K562 (cell line): ENCODE results near the gene PSMB7. TPM values are rescaled to one million over a fixed set of nuclear protein-coding genes. Genes with fewer than 3 reads are reported as not detected.

Experiments
- ATAC-seq: fragments of 200-7000 bp; cut with Tn5 transposase; 3 replicates; pipeline ENCODE4 v1.9.1; 2020; ENCODE audit warnings: moderate library complexity
- BruUV-seq: library from RNA; stranded (reverse); fragments of 400-500 nt; replicated peaks from 2 replicates; lab custom pipeline; 2021; lab: Mats Ljungman, UMichigan
- CTCF ChIA-PET: fragments of 300-600 bp; formaldehyde crosslinking; extraction: SDS; loops from one replicate; lab custom pipeline; 2021; ENCODE audit warnings: low intra/inter-chr PET ratio; lab: Yijun Ruan, JAX
- POLR2A ChIA-PET: fragments of 300-600, 350-650 bp; sonication (Branson Sonifier 250); formaldehyde crosslinking; extraction: SDS; loops from one replicate; lab custom pipeline; 2021; ENCODE audit warnings: antibody characterized with exemption, inconsistent platforms; lab: Yijun Ruan, JAX
- DNase-seq, 4 experiments: peaks; one replicate each; pipeline versions ENCODE4 v3.0.0 to v3.0.0-alpha.2; 2011 to 2018; ENCODE audit warnings: low spot score in 3 of 4, mixed read lengths in 3 of 4; ENCODE audit errors: extremely low read depth in 1 of 4
- FAIRE-seq: peaks from 2 replicates; lab custom pipeline; 2011; peaks lifted over from hg19 to GRCh38; lab: Jason Lieb, UNC
- H2AFZ ChIP-seq: 2 replicates; pipeline ENCODE4 v1.6.0; 2011; ENCODE audit warnings: low read depth, low read length, control low read depth, inconsistent platforms
- H3K27ac ChIP-seq: fragments of 200-600 bp; 3 replicates; pipeline ENCODE4 v1.8.0; 2011; ENCODE audit warnings: low read depth, mild to moderate bottlenecking, control low read depth, inconsistent platforms, low read length, moderate library complexity, mixed read lengths; ENCODE audit errors: extremely low read depth
- H3K27me3 ChIP-seq, 2 experiments: fragments of 300-600 bp in 1 of 2; 2 replicates in 1 of 2; 3 replicates in 1 of 2; pipeline versions ENCODE4 v1.6.0 to v1.8.0; 2011; ENCODE audit warnings: inconsistent platforms in 2 of 2, low read length in 2 of 2, mild to moderate bottlenecking in 1 of 2, mixed read lengths in 1 of 2, moderate library complexity in 1 of 2; ENCODE audit not compliant: control insufficient read depth in 2 of 2, insufficient read depth in 2 of 2
- H3K36me3 ChIP-seq: fragments of 300-600 bp; 3 replicates; pipeline ENCODE4 v1.8.0; 2011; ENCODE audit warnings: mild to moderate bottlenecking, low read length, inconsistent platforms; ENCODE audit not compliant: control insufficient read depth, insufficient read depth
- H3K4me1 ChIP-seq, 2 experiments: fragments of 200-600 bp in 1 of 2; replicated peaks in 1 of 2; 2 replicates in 1 of 2; 3 replicates in 1 of 2; pipeline versions ENCODE4 v1.5.1 to v1.8.0; 2011; ENCODE audit warnings: inconsistent platforms in 2 of 2, low read length in 2 of 2, mild to moderate bottlenecking in 1 of 2, mixed read lengths in 1 of 2, moderate library complexity in 1 of 2; ENCODE audit not compliant: control insufficient read depth in 2 of 2, insufficient read depth in 2 of 2
- H3K4me2 ChIP-seq: 2 replicates; pipeline ENCODE4 v1.6.1; 2011; ENCODE audit warnings: low read length, control low read depth, inconsistent platforms, mixed read lengths; ENCODE audit not compliant: insufficient read depth
- H3K4me3 ChIP-seq: fragments of 200-600 bp; sonication (generic), shearing (Covaris generic); 2 replicates; pipeline ENCODE4 v1.5.1; 2016; ENCODE audit warnings: control low read depth, inconsistent platforms
- H3K79me2 ChIP-seq: fragments of 200-600 bp; 3 replicates; pipeline ENCODE4 v1.8.0; 2011; ENCODE audit warnings: low read length, inconsistent platforms; ENCODE audit not compliant: control insufficient read depth, insufficient read depth
- H3K9ac ChIP-seq, 2 experiments: 2 replicates each; pipeline versions ENCODE4 v1.6.0 to v1.6.1; 2011; ENCODE audit warnings: low read depth in 2 of 2, low read length in 2 of 2, control low read depth in 1 of 2, inconsistent platforms in 1 of 2, mild to moderate bottlenecking in 1 of 2, mixed read lengths in 1 of 2; ENCODE audit not compliant: insufficient read depth in 1 of 2
- H3K9me1 ChIP-seq: one replicate; pipeline ENCODE4 v1.6.0; 2011; ENCODE audit warnings: inconsistent platforms, mild to moderate bottlenecking, low read length, moderate library complexity; ENCODE audit not compliant: control insufficient read depth, insufficient read depth
- H3K9me3 ChIP-seq: replicated peaks from 2 replicates; pipeline ENCODE4 v1.5.1; 2011; ENCODE audit warnings: low read depth, low read length, inconsistent platforms; ENCODE audit not compliant: control insufficient read depth, insufficient read depth
- H4K20me1 ChIP-seq: replicated peaks from 2 replicates; pipeline ENCODE4 v1.6.1; 2011; ENCODE audit warnings: low read length, inconsistent platforms, mixed read lengths; ENCODE audit not compliant: control insufficient read depth, insufficient read depth
- CAMTA2 ChIP-seq: fragments of 250-450 bp; sonication (Bioruptor Pico); conservative IDR thresholded peaks from 2 replicates; pipeline ENCODE4 v1.5.1; 2022
- DACH1 ChIP-seq: fragments of 450-650 bp; IDR thresholded peaks from 2 replicates; pipeline ENCODE4 v1.6.1; 2018; ENCODE audit not compliant: partially characterized antibody
- E2F6 ChIP-seq, 2 experiments: IDR thresholded peaks; 2 replicates each; pipeline ENCODE4 v1.6.1; 2011; ENCODE audit warnings: borderline replicate concordance in 1 of 2, control low read depth in 1 of 2, low read depth in 1 of 2, low read length in 1 of 2, mild to moderate bottlenecking in 1 of 2, mixed read lengths in 1 of 2, moderate library complexity in 1 of 2; ENCODE audit not compliant: insufficient read depth in 1 of 2, insufficient read length in 1 of 2, poor library complexity in 1 of 2, severe bottlenecking in 1 of 2; ENCODE audit errors: extremely low read depth in 1 of 2
- EWSR1 ChIP-seq: fragments of 450-650 bp; IDR thresholded peaks from 2 replicates; pipeline ENCODE4 v1.6.1; 2018; ENCODE audit warnings: borderline replicate concordance, mild to moderate bottlenecking, low read depth, moderate library complexity; ENCODE audit not compliant: partially characterized antibody
- NCOA4 ChIP-seq: fragments of 450-650 bp; IDR thresholded peaks from 2 replicates; pipeline ENCODE4 v1.6.1; 2018; ENCODE audit warnings: mild to moderate bottlenecking; ENCODE audit not compliant: partially characterized antibody
- SMARCB1 ChIP-seq: IDR thresholded peaks from 2 replicates; pipeline ENCODE4 v1.6.1; 2011; ENCODE audit warnings: improper control_type of control experiment, low read depth; ENCODE audit not compliant: insufficient read length
- TAF7 ChIP-seq: fragments of 450-650 bp; IDR thresholded peaks from 2 replicates; pipeline ENCODE4 v1.6.1; 2016; ENCODE audit warnings: missing genetic modification characterization, missing compliant biosample characterization
- ZNF764 ChIP-seq: fragments of 250-450 bp; sonication (Bioruptor Pico); IDR thresholded peaks from 2 replicates; pipeline ENCODE4 v1.4.0; 2020; ENCODE audit warnings: low read depth, mild to moderate bottlenecking, moderate library complexity
- WGBS: fragments of 100-300 bp; shearing (Covaris generic); methylation state at CpG from one replicate; pipeline ENCODE4 v1.1.6; 2016; ENCODE audit warnings: low coverage, mixed read lengths; ENCODE audit not compliant: insufficient coverage; ENCODE audit errors: missing lambda C conversion rate; 5-methylcytosine and 5-hydroxymethylcytosine counted together
- in situ Hi-C: fragments of 300-500 bp; cut with MboI; formaldehyde crosslinking; loops from 4 replicates; pipeline ENCODE4 v1.15.0; 2018; ENCODE audit warnings: inconsistent platforms, mixed read lengths
- intact Hi-C: fragments of 100-400 bp; cut with micrococcal nuclease; formaldehyde crosslinking; loops from 2 replicates; pipeline ENCODE4 v1.14.2; 2022
- polyA plus RNA-seq, 8 experiments: library from polyadenylated mRNA; depleted of rRNA in 4 of 8; stranded (reverse) in 5 of 8; unstranded in 3 of 8; fragments of >200 nt; fragmentation: Nextera tagmentation in 2 of 8; fragmentation: Illumina TruSeq in 1 of 8; extraction: Ambion mirVana in 2 of 8; extraction: Trizol in 1 of 8; gene quantifications; 2 replicates each; pipeline versions ENCODE4 v1.2.1 to v1.2.3, GENCODE V29; 2011 to 2014; ENCODE audit warnings: inconsistent platforms in 1 of 8, missing spikeins in 1 of 8
- total RNA-seq, 7 experiments: library from RNA; depleted of rRNA in 6 of 7; stranded (reverse); fragments of >200 nt in 6 of 7; fragmentation: Illumina TruSeq in 2 of 7; extraction: Trizol in 2 of 7; gene quantifications; 2 replicates each; pipeline versions ENCODE4 v1.2.1 to v1.2.3, GENCODE V29; 2011 to 2021; ENCODE audit warnings: low replicate concordance in 1 of 7

PSMB7 gene
- total and polyA plus RNA-seq, 9 of the 15 experiments (the other 6 are each of a cell fraction or from before 2014, with no cell fraction given): 321 to 978 (median 407) TPM

GRCh38 chr9:124339603-124340146, 75.6 kb downstream of the PSMB7 start:
- H3K4me1 ChIP-seq: peaks cover 0 to 25% of the 10 kb centered on the region in 2 experiments; a peak in 2 of 5 replicates
- CTCF ChIA-PET: no interaction called here
- DNase-seq: no peak
- POLR2A ChIA-PET: no interaction called here
- peak overlapping the region in 1 of 2 experiments; percentile 45; a peak in 1 of 4 replicates for H3K9ac ChIP-seq
- no peak overlapping the region for H2AFZ ChIP-seq
- H3K36me3 ChIP-seq: no peaks in the 10 kb centered on the region
- H4K20me1 ChIP-seq: 0 out of 2 replicates have a peak, but pooled peaks cover 4% of the 10 kb centered on the region
- in situ Hi-C loops (no loop called here), intact Hi-C loops (no loop called here)
- no peak overlapping the region for H3K27ac ChIP-seq
- FAIRE-seq: no peak
- no peak for ATAC-seq
- TF ChIP-seq E2F6 (IDR thresholded peaks at IDR 0.05; ENCODE audit: borderline replicate concordance in 1 of 2, extremely low read depth in 1 of 2, insufficient read depth in 1 of 2, insufficient read length in 1 of 2, low read depth in 1 of 2, low read length in 1 of 2, poor library complexity in 1 of 2, severe bottlenecking in 1 of 2) (no peak), SMARCB1 (no peak), TAF7 (tag) (no peak), DACH1 (no peak), EWSR1 (no peak), CAMTA2 (no peak), NCOA4 (no peak), ZNF764 (CRISPR knock-in tag) (no peak)
- H3K79me2 ChIP-seq: no peaks in the 10 kb centered on the region
- no peaks in the 10 kb centered on the region for H3K27me3 ChIP-seq
- no peak overlapping the region for H3K4me2 ChIP-seq
- H3K9me3 ChIP-seq: no peaks in the 10 kb centered on the region
- no peaks in the 10 kb centered on the region for H3K9me1 ChIP-seq
- WGBS: 81% methylated on average over 10 of the region's 13 CpGs
- no TSS peak for BruUV-seq
- no peak overlapping the region for H3K4me3 ChIP-seq
